CD14-positive monocyte (primary cell): ENCODE results near the gene SKIC8. TPM values are rescaled to one million over a fixed set of nuclear protein-coding genes. Genes with fewer than 3 reads are reported as not detected.

Source experiments
- DNase-seq, 3 donors: peaks; one replicate each; pipeline ENCODE4 v3.0.0-alpha.2; 2011 to 2022
- H2AFZ ChIP-seq: 2 replicates; pipeline ENCODE4 v1.6.0; 2012; ENCODE audit warnings: mild to moderate bottlenecking, low read depth, low read length, inconsistent platforms; ENCODE audit not compliant: insufficient read depth, poor library complexity, severe bottlenecking
- H3K27ac ChIP-seq, 2 donors: 1 replicate in 1 of 2; 2 replicates in 1 of 2; pipeline ENCODE4 v1.5.1; 2012 to 2013; ENCODE audit warnings: low read length in 2 of 2, control low read depth in 1 of 2, inconsistent platforms in 1 of 2, low read depth in 1 of 2, mild to moderate bottlenecking in 1 of 2
- H3K27me3 ChIP-seq, 2 donors: one replicate each; pipeline versions ENCODE4 v1.6.0 to v1.6.1; 2011 to 2013; ENCODE audit warnings: low read length in 2 of 2; ENCODE audit not compliant: control insufficient read depth in 2 of 2, insufficient read depth in 2 of 2
- H3K36me3 ChIP-seq, 2 donors: replicated peaks in 1 of 2; 1 replicate in 1 of 2; 2 replicates in 1 of 2; pipeline versions ENCODE4 v1.5.1 to v1.6.1; 2012 to 2013; ENCODE audit warnings: low read length in 2 of 2, control low read depth in 1 of 2, inconsistent platforms in 1 of 2, mild to moderate bottlenecking in 1 of 2; ENCODE audit not compliant: insufficient read depth in 2 of 2, control insufficient read depth in 1 of 2
- H3K4me1 ChIP-seq, 2 donors: 1 replicate in 1 of 2; 2 replicates in 1 of 2; pipeline versions ENCODE4 v1.5.1 to v1.6.1; 2012 to 2013; ENCODE audit warnings: low read length in 2 of 2, control low read depth in 1 of 2, inconsistent platforms in 1 of 2, mild to moderate bottlenecking in 1 of 2, moderate library complexity in 1 of 2; ENCODE audit not compliant: insufficient read depth in 2 of 2, control insufficient read depth in 1 of 2
- H3K4me2 ChIP-seq: replicated peaks from 2 replicates; pipeline ENCODE3; 2012; ENCODE audit warnings: low read length, moderate library complexity, mild to moderate bottlenecking; ENCODE audit not compliant: poor library complexity, severe bottlenecking; ENCODE audit errors: extremely low read depth
- H3K4me3 ChIP-seq, 3 experiments: fragments of 200-600 bp in 1 of 3; sonication (generic) in 1 of 3; replicated peaks in 1 of 3; 1 replicate in 2 of 3; 2 replicates in 1 of 3; pipeline ENCODE4 v1.5.1; 2011 to 2013; ENCODE audit warnings: low read length in 3 of 3, mild to moderate bottlenecking in 3 of 3, control low read depth in 2 of 3, low read depth in 2 of 3, inconsistent platforms in 1 of 3, moderate library complexity in 1 of 3
- H3K79me2 ChIP-seq: 2 replicates; pipeline ENCODE4 v1.6.0; 2012; ENCODE audit warnings: mild to moderate bottlenecking, control low read depth, inconsistent platforms, low read length, moderate library complexity; ENCODE audit not compliant: insufficient read depth
- H3K9ac ChIP-seq: 2 replicates; pipeline ENCODE4 v1.6.0; 2017; ENCODE audit warnings: low read length, mild to moderate bottlenecking; ENCODE audit not compliant: insufficient read depth, poor library complexity, severe bottlenecking
- H3K9me3 ChIP-seq, 2 donors: replicated peaks in 1 of 2; 1 replicate in 1 of 2; 2 replicates in 1 of 2; pipeline versions ENCODE4 v1.5.1 to v1.6.1; 2012 to 2013; ENCODE audit warnings: low read length in 2 of 2, control low read depth in 1 of 2; ENCODE audit not compliant: control insufficient read depth in 1 of 2, insufficient read depth in 1 of 2
- H4K20me1 ChIP-seq: 2 replicates; pipeline ENCODE4 v1.6.0; 2012; ENCODE audit warnings: mild to moderate bottlenecking, low read length, control low read depth, moderate library complexity; ENCODE audit not compliant: insufficient read depth
- H3K27ac Mint-ChIP-seq, 7 donors: one replicate each; pipeline ENCODE4 v1.8.0; 2020; ENCODE audit warnings: mild to moderate bottlenecking in 7 of 7, mixed read lengths in 7 of 7, moderate library complexity in 6 of 7, inconsistent platforms in 2 of 7
- H3K27me3 Mint-ChIP-seq, 3 donors: one replicate each; pipeline ENCODE4 v1.8.0; 2021 to 2022; ENCODE audit warnings: low read depth in 3 of 3, mild to moderate bottlenecking in 3 of 3, mixed read lengths in 3 of 3, moderate library complexity in 3 of 3, inconsistent platforms in 1 of 3
- H3K36me3 Mint-ChIP-seq, 2 donors: one replicate each; pipeline ENCODE4 v1.8.0; 2020; ENCODE audit warnings: mixed read lengths in 2 of 2, inconsistent platforms in 1 of 2, mild to moderate bottlenecking in 1 of 2
- H3K4me1 Mint-ChIP-seq: one replicate; pipeline ENCODE4 v1.8.0; 2020; ENCODE audit warnings: mild to moderate bottlenecking, mixed read lengths
- H3K4me3 Mint-ChIP-seq, 2 donors: one replicate each; pipeline ENCODE4 v1.8.0; 2020; ENCODE audit warnings: mild to moderate bottlenecking in 2 of 2, mixed read lengths in 2 of 2, moderate library complexity in 1 of 2
- H3K9me3 Mint-ChIP-seq, 7 donors: one replicate each; pipeline ENCODE4 v1.8.0; 2020 to 2022; ENCODE audit warnings: mixed read lengths in 7 of 7, mild to moderate bottlenecking in 6 of 7, moderate library complexity in 6 of 7, inconsistent platforms in 2 of 7
- CTCF ChIP-seq: fragments of 200-600 bp; IDR thresholded peaks from one replicate; pipeline ENCODE4 v1.8.0; 2022; ENCODE audit warnings: antibody characterized with exemption, mild to moderate bottlenecking
- WGBS: methylation state at CpG from one replicate; pipeline ENCODE4 v1.1.5; 2013; ENCODE audit warnings: missing lambda C conversion rate; ENCODE audit not compliant: insufficient coverage; 5-methylcytosine and 5-hydroxymethylcytosine counted together
- intact Hi-C, 2 donors: fragments of 100-400 bp; cut with micrococcal nuclease; formaldehyde crosslinking; loops; one replicate each; pipeline versions ENCODE4 v1.15.0 to v1.15.1; 2023
- polyA plus RNA-seq, 3 donors: library from polyadenylated mRNA; depleted of rRNA in 1 of 3; unstranded in 2 of 3; stranded (reverse) in 1 of 3; fragments of 300-500 nt in 2 of 3; fragments of >200 nt in 1 of 3; fragmentation: Illumina TruSeq in 2 of 3; gene quantifications; 1 replicate in 2 of 3; 2 replicates in 1 of 3; pipeline ENCODE4 v1.2.3, GENCODE V29; 2012 to 2021

SKIC8 gene
- polyA plus RNA-seq, 3 donors = 59.8 to 123 (median 88.0) TPM

- Histone ChIP-seq H3K4me1 (peaks cover 63 to 74% of the 10 kb centered on the region in 2 donors), H3K27me3 (no peaks in the 10 kb centered on the region), H3K27ac (no peak overlapping the region), H4K20me1 (no peaks in the 10 kb centered on the region), H3K9ac (no peak overlapping the region), H3K4me2 (no peak overlapping the region), H3K4me3 (no peak overlapping the region), H3K9me3 (peaks cover 0 to 6% of the 10 kb centered on the region in 2 donors), H2AFZ (no peak overlapping the region), H3K36me3 (no peaks in the 10 kb centered on the region), H3K79me2 (no peaks in the 10 kb centered on the region)
- peaks cover 0 to 2% (median 0%) of the 10 kb centered on the region in 3 donors for H3K27me3 Mint-ChIP-seq
- no peak for TF ChIP-seq CTCF
- no peak overlapping the region for H3K4me3 Mint-ChIP-seq
- DNase-seq = no peak
- H3K36me3 Mint-ChIP-seq = no peaks in the 10 kb centered on the region
- 92% methylated on average over 2 of the region's 9 CpGs for WGBS
- H3K9me3 Mint-ChIP-seq = peaks cover 0 to 7% (median 0%) of the 10 kb centered on the region in 7 donors
- H3K4me1 Mint-ChIP-seq = peaks cover 57% of the 10 kb centered on the region
- peak overlapping the region in 1 of 7 donors; percentile 41 for H3K27ac Mint-ChIP-seq
- intact Hi-C loops = loop anchor here in 1 of 2 donors (5.0 to 10.0 kb wide), 2 partner anchors 133 to 570 kb away; partner anchors contain the start of genes IREB2 and MORF4L1
Measured at GRCh38 chr15:78304216-78305066, 5.0 kb upstream of the SKIC8 start.

GRCh38 chr15:78302579-78303312 lies 3.3 kb upstream of the SKIC8 start:
- Histone ChIP-seq H3K27me3 (no peaks in the 10 kb centered on the region), H3K9me3 (peaks cover 0 to 6% of the 10 kb centered on the region in 2 donors), H3K36me3 (no peaks in the 10 kb centered on the region), H3K4me1 (peaks cover 62 to 69% of the 10 kb centered on the region in 2 donors), H3K9ac (no peak overlapping the region), H4K20me1 (no peaks in the 10 kb centered on the region), H3K4me2 (no peak overlapping the region), H3K79me2 (peaks cover 13% of the 10 kb centered on the region), H3K27ac (peak overlapping the region in 1 of 2 donors; percentile 82), H2AFZ (no peak overlapping the region), H3K4me3 (no peak overlapping the region)
- intact Hi-C loops = loop anchor here in 1 of 2 donors (5.0 to 10.0 kb wide), 2 partner anchors 135 to 572 kb away; partner anchors contain the start of genes IREB2 and MORF4L1
- H3K27ac Mint-ChIP-seq = peak overlapping the region; percentile 82 to 95 (median 90)
- no peaks in the 10 kb centered on the region for H3K36me3 Mint-ChIP-seq
- H3K27me3 Mint-ChIP-seq = peaks cover 0 to 2% (median 0%) of the 10 kb centered on the region in 3 donors
- peak; percentile 57 to 82 (median 58) for DNase-seq
- no peak for TF ChIP-seq CTCF
- no peak overlapping the region for H3K4me3 Mint-ChIP-seq
- WGBS = no CpG with 5 or more reads among the region's 5 CpGs
- H3K9me3 Mint-ChIP-seq = peaks cover 0 to 5% (median 0%) of the 10 kb centered on the region in 7 donors
- peaks cover 57% of the 10 kb centered on the region for H3K4me1 Mint-ChIP-seq
